ENCODE results near the gene PLBD2. TPM values are rescaled to one million over a fixed set of nuclear protein-coding genes. Genes with fewer than 3 reads are reported as not detected.

PLBD2 gene
- total RNA-seq, 1 donor from 2014 or later, result 30.8 TPM

GRCh38 chr12:113388351-113388750 is 30.0 kb downstream of the PLBD2 start:
- intact Hi-C loops (cut with DNase I), result no loop called here
- no peak for DNase-seq (ENCODE audit: low spot score)

GRCh38 chr12:113390064-113391043 is 32.0 kb downstream of the PLBD2 start:
- no peak for DNase-seq (ENCODE audit: low spot score)
- intact Hi-C loops (cut with DNase I), result no loop called here

GRCh38 chr12:113391145-113391544 is 32.8 kb downstream of the PLBD2 start:
- no peak for DNase-seq (ENCODE audit: low spot score)
- intact Hi-C loops (cut with DNase I), result no loop called here

GRCh38 chr12:113391650-113392337 is 33.4 kb downstream of the PLBD2 start:
- DNase-seq (ENCODE audit: low spot score), result no peak
- intact Hi-C loops (cut with DNase I), result no loop called here

- intact Hi-C loops (cut with DNase I), result no loop called here
- DNase-seq (ENCODE audit: low spot score), result no peak
Measured at GRCh38 chr12:113392520-113392919, 34.1 kb downstream of the PLBD2 start.

- intact Hi-C loops (cut with DNase I), result no loop called here
- DNase-seq (ENCODE audit: low spot score), result no peak
Measured at GRCh38 chr12:113392988-113393579, 34.7 kb downstream of the PLBD2 start.

- intact Hi-C loops (cut with DNase I), result no loop called here
- DNase-seq (ENCODE audit: low spot score), result no peak
Measured at GRCh38 chr12:113393749-113394148, 35.4 kb downstream of the PLBD2 start.

GRCh38 chr12:113395119-113395518 is 36.7 kb downstream of the PLBD2 start:
- DNase-seq (ENCODE audit: low spot score), result no peak
- intact Hi-C loops (cut with DNase I), result no loop called here

GRCh38 chr12:113396200-113396599 is 37.8 kb downstream of the PLBD2 start:
- no peak for DNase-seq (ENCODE audit: low spot score)
- intact Hi-C loops (cut with DNase I), result no loop called here

- intact Hi-C loops (cut with DNase I), result no loop called here
- DNase-seq (ENCODE audit: low spot score), result no peak
Measured at GRCh38 chr12:113396828-113397496, 38.6 kb downstream of the PLBD2 start.

- no peak for DNase-seq (ENCODE audit: low spot score)
- intact Hi-C loops (cut with DNase I), result no loop called here
Measured at GRCh38 chr12:113397497-113398197, 39.3 kb downstream of the PLBD2 start.

- intact Hi-C loops (cut with DNase I), result no loop called here
- no peak for DNase-seq (ENCODE audit: low spot score)
Measured at GRCh38 chr12:113398346-113399290, 40.2 kb downstream of the PLBD2 start.

GRCh38 chr12:113399490-113399889 is 41.1 kb downstream of the PLBD2 start:
- DNase-seq (ENCODE audit: low spot score), result no peak
- intact Hi-C loops (cut with DNase I), result no loop called here

- DNase-seq (ENCODE audit: low spot score), result no peak
- intact Hi-C loops (cut with DNase I), result no loop called here
Measured at GRCh38 chr12:113400362-113400761, 42.0 kb downstream of the PLBD2 start.

- intact Hi-C loops (cut with DNase I), result no loop called here
- no peak for DNase-seq (ENCODE audit: low spot score)
Measured at GRCh38 chr12:113401066-113402000, 42.9 kb downstream of the PLBD2 start.

GRCh38 chr12:113402586-113403260 is 44.3 kb downstream of the PLBD2 start:
- no peak for DNase-seq (ENCODE audit: low spot score)
- intact Hi-C loops (cut with DNase I), result no loop called here
